HG02642 (cell line): ENCODE measurements around the gene TSKU.

Experiments
- ATAC-seq: cut with Tn5 transposase; IDR thresholded peaks from one replicate; pipeline ENCODE4 v1.9.1; 2021; ENCODE audit warnings: mild to moderate bottlenecking; ENCODE audit not compliant: unreplicated experiment, poor library complexity

TSKU gene

DNA sequence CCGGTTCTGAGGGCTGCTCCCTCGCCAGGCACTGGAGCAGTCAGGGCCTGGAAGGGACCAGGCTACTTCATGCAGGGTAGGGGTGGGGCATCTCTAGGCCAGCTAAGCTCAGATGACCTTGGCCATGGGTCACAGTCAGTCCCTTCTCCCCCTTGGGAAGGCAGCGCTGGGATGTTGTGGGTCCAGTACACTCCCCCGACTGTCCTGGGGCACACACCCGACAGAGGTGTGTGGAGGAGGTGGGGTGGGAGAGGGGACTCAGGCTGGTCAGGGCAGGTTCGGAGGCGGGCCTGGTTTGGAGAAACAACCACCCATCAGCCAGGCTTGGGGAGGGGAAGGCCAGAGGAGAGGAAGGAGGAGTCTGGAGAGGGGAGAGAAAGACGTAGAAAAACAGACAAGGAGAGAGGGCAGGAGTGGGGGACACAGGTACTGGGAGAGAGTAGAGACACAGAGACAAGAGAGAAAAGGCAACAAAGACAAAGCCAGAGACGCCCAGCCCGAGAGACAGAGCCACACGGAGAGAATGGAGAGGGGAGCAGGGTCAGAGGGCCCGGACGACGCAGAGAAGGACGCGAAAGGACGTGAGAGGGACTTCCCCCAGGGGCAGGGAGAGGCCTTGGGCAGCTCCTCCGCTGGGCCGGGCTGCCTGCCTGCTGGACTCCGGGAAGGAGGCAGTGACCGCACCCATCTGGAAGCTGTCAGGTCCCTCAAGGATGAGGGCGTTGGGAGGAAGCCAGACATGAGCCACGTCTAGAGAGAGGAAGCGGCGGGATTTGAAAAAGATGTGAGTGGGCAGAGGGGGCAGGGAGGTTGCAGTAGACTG is 30.6 kb upstream of the TSKU start:
- ATAC-seq, result no peak

DNA sequence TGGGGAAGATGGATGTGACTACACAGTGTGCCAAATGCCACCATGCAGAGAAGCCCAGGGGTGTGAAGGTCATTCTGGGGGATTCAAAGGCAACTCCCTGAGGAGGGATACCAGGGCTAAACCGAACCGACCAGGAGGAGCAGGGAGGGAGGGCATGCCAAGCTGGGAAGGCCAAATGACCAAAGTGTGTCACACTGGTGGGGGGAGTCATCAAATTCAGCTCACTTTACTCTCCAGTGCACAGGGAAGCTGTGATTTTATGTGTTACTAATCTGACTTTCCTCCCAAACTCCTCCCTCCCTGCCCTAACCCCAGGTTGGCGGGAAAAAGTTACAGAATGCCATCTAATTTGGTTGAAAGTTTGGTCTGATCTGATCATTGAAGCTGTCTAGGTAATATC is 29.7 kb upstream of the TSKU start:
- ATAC-seq, result no peak

DNA sequence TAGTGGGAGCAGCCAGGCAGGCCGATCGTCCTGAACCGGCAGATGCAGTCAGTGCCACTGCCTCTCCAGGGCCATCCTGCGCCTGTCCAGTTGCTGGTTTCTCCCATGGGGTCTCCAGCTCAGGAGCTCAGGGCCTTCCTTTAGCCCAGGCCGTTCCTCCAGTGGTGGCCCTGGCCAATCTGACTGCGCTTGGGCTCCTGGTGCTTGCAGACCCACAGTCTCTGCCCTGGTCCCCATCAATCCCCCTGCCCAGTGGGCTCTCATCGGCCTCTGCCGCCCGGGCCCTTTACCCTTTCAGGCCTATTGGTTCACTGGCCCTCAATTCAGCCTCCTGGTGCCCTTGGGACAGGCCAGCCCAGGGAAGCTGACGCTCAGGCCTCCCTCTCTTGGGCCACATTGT is 29.2 kb upstream of the TSKU start:
- no peak for ATAC-seq

DNA sequence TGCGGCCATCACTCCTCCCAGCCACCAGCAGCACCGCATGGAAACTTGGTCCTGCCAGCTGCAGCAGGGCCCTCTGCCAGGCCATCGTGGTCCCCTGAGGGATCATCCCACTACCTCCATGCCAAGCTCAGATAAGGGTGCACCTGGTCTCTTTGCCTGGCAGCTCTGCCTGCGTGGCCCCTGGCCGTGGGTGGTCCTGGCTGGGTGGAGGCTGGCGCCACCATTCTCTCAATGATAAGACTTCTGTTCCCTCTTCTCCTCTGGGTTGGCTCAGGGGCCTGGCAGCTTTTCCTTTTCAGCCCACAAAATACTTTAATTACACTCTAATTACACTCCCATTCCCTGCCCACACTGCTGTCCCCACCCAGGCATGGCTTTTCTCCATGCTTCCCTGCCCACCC is 26.8 kb upstream of the TSKU start:
- ATAC-seq, result no peak

DNA sequence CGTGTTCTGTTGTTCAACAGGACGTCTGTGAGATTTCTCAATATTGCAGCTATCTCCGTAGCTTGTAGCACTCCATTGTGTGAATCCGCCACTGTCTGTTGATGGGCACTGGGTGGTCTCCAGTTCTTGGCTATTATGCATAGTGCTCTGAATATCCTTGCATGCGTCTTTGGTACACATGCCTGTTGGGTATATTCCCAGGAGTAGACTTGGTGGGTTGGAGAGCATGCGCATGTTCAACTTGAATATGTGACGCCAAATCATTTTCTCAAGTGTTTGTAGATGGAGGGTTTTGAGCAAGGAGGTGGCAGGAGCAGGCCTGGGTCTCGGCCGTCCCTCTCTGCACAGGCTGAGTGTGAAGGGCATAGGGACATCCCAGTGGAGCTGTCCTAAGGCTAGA is 24.8 kb upstream of the TSKU start:
- no peak for ATAC-seq

DNA sequence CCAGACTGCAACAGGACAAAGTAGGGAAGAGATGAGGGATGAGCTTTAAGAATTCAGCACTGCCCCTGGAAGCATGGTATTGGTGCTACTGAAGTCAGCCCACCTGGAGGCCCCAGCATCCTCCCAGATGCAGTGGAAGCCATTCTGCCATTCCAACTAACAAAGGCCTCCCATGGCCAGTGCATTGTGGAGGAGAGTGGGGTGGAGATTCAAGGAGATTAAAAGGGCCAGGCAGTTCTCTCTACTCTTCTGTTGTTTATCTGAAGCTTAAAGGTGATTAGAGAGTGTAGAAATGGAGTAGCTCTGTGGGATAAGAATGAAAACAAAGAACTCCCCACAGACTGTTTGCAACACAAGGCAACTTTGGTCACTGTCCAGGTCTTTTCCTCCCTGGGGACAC is 24.1 kb upstream of the TSKU start:
- ATAC-seq, result no peak

DNA sequence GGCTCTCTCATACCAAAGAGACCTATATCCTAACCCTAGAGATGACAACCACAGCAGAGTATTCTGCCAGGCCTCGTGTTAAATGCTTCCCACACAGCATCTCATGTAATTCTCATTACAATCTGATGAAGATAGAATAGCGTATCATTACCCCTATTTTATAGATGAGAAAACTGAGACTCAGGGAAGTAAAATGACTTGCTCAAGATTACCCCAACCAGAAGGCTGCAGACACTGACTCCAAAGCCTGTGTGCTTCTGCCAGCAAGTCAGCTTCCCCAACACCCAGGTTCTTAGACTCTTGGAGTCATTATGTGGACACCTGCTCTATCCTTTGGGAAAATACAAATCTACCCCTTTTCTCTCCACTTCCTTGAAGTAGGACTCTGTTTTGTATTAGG is 23.6 kb upstream of the TSKU start:
- ATAC-seq, result no peak

DNA sequence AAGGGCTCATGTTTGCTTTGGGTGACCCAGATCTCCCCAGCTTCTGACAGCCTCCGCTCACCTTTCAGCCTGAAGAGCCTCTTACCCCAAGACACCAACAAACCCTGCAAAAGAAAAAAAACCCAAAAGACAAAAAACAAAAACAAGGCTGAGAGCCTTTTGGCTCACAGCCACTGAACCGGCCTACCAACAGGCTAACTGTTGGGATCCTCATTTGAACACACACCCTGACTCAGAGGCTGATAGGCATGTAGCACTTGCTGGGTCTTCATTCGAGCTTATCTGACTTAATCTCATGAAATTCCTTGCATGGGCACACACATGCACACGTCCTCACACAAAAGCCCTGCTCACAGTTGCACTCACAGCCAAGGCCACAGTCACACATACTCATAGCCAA is 22.9 kb upstream of the TSKU start:
- no peak for ATAC-seq

DNA sequence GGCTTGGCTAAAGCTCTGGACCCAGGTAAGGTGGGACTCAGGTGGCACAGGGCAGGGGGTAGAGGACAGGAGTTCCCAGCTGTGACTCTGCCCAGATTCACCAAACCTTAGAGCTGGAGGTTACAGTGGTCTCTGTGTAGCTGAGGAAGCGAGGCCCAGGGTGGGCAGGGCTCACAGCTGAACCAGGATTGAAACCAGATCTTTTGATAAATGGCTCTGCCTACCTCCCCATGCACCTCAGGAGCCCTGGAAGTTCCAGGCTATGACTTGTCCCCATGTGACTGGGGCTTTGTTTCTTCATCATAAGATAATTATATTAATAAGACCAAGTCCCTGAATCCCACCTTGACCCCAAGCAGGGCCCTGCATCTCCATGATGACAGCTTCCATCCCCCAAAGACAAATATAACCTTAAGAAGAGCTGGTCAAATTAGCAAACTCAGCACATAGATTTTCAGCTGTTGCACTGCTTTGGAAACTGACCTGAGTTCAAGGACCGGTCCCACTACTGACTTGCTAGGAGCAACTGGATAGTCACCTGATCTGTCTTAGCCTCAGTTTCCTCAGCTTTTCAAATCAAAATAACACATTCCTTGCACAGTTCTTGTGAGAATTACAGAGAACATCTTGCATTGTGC is 21.3 kb upstream of the TSKU start:
- no peak for ATAC-seq

DNA sequence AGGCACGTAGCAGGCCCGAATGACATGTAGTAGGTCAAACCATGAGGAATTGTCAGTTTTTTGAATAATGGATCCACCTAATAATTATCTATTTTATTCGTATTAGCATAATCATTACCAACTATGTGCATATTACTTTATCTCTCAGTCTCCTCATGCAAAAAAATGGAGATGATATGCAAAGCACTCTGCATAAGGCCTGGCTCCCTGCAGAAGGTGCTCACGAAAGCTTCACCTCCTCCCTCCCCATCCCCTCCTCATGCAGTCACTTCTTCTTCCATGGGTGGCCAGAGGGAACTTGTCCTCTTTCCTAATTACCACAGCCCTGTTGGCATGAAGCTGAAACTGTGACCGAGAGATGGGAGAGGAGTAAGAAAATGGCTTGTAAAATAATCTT is 20.8 kb upstream of the TSKU start:
- no peak for ATAC-seq

DNA sequence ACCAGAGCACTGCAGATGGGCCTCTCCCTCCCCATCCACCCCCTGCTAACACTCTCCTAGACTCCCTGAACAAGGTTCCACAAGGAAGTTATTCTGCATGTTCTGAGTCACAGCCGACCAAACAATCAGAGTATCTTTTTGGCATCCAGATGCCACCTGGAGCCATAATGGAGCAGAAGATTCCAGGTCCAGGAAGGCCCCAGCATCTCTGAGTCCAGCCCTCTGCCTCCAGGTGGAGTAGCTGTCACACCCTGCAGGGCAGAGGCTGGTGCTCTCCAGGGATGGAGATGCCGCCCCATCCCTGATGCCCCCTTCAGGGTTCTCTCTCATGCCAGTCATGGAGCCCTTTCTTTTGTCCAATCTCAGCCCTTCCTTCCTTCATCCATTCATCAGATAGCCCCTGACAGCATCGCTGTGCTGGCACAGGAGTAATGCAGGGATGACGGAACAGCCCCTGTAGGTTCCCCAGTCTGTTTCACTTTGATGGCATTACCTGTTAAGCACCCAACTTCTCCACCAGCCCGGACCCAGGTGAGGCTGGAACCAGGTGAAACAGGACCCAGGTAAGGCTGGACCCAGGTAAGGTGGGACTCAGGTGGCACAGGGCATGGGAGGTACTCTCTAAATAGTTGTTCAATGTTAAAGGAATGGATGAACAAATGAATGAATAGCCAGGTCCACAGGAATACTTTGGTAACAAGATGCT is 20.1 kb upstream of the TSKU start:
- ATAC-seq, result no peak

DNA sequence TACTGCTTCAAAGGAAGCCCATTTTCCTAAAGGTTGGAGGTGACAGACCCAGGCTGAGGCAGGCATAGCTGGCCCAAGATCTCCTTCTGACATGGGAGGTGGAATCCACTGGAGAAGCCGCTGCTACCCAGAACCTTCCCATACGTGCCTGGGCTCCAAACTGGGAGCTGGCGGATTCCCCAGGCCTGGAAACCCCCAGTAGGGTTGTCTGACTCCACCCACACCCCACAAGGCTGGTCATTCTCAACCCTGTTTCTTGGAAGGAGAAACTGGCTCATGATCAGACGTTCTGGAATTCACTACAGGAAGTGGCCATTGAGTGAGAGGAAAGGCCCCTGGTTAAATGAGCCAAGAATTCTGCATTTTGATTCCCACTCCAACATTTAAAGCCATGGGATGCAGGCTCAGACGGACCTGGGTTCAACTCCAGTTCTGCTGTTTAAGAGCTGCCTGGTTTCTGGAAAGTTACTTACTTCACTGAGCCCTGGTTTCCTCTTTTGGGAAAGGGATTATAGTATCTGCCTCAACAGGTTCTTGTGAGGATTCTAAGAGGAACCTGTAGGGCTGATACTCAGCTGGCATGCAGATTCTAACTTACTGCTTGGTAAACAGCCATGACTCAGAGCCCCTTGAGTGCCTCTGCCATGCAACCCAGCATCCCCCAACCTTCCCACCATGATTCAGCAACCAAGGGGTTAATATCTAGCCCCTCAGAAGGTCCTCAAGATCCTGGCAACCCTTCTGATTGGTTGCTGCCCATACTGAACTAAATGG is 19.4 kb upstream of the TSKU start:
- ATAC-seq, result no peak

DNA sequence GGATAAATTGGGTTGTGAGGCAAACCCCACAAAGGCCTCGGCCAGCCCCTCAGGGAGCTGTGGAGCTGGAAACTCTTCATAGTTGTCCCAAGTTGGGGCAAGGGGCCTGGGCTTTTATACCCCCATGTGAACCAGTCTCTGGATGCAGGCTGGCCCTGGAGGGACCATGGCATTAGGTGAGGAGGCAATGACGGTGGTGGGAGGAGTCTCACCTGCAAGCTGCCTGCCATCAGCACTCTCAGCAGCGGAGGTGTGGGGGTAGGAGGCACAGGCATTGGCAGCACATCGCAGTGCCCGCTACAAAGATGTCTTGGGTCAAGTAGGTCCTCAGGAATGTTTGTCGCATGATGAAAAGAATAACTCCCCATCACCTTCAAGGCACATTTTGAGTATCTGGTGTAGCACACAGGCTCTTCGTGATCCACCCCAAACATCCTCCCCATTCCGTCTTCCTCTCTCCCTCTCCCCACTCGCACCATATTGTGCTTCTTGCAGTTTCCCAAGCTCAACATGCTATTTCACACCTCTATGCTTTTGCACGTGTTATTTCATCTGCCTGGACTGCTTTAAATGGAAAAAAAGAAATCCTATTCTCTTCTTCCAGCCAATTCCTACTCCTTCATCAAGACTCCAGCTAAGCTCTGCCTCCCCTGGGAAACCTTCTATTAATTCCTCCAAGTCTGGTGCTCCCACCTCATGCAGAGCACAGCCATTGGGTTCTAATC is 18.1 kb upstream of the TSKU start:
- no peak for ATAC-seq

DNA sequence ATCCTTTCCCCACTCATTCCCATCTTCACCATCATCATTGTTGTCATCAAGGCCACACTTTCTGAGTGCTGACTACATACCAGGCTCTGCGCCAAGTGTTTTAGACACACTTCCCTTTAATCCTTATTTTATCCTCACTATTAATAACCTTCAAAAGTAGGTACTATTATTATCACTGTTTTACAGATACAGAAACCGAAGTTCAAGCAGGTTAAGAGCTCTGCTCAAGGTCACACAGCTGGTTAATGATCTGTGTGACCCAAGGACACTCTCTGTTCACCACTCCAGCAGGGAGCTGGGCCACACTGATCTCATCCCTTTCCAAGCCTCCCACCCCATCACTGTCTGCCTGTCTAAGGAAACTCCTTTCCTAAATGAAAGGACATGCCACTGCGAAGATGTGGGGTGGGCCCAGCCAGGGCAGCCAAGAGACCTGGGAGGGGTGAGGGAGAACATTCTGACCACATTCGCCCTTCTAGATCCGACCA is 17.2 kb upstream of the TSKU start:
- ATAC-seq, result no peak

DNA sequence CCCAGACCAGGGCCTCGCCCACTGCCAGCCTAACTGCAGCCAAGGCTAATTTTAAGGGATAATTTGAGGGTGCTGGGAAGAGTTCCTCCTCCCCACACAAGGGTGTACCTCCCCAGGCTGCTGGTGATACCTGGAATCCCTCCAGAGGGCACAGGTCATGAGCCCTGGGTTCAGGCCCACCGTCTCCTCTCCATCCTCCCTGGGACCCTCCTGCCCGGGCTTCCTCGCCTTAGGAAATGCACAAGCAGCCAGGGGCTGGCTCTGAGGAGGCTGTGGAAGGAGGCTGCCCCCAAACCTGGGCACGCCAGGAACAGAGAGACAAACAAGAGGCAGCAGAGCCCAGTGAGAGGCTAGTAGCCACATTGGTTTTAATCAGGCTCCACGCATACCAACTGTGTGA is 16.6 kb upstream of the TSKU start:
- ATAC-seq, result no peak

DNA sequence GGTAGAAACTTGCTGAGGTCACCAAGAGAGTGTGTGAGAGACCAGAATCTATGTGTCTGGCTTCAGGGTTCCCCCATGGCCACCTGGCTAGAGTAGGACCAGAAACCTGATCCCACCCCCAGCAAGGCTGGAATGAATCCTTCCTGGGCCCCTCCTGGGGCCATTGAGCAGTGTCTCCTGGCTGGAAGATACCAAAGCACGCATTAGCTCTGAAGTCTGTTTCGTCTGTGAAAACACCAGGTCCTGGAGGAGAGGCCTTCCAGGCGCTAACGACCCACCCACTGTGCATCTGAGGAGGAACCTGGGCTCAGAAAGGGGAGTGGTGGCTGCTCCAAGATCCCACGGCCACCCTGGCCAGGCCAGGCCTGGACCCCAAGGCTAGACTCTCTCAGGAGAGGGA is 15.5 kb upstream of the TSKU start:
- no peak for ATAC-seq

DNA sequence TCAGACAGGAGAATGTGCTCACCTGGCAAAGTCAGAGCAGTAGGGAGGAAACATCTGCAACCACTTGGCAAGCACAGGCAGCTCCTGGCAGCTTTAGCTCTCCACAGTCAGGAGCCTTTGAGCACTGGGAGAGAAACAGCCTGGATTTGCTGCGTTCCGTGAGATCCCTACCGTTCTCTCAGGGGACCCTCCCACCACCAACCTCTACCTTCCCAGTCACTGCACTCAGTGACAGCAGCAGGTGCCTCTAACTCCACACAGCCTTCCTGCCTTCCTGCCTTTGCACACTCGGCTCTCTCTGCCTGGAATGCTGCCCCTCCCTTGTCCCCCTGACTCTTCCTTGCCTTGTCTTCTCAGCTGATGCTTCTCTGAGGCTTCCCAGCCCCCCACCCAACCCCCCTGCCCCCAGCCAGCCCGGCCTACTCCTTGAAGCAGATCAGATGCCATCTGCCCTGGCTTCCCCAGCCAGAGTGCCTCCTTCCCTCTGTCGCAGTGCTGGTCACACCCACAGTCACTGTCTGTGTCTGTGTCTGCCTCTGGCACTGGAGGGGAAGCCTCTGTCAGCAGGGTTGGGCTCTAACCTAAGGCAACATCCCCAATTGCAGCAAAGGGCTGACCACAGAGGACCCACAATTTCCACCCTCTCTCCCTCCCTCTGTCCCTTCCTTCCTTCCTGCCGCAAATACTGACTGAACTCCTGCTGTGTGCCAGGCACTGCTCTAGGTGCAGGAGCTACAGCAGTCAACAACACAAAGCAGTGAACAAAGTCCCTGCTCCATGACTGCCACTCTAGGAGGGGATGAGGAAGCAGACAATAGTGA is 14.9 kb upstream of the TSKU start:
- no peak for ATAC-seq

DNA sequence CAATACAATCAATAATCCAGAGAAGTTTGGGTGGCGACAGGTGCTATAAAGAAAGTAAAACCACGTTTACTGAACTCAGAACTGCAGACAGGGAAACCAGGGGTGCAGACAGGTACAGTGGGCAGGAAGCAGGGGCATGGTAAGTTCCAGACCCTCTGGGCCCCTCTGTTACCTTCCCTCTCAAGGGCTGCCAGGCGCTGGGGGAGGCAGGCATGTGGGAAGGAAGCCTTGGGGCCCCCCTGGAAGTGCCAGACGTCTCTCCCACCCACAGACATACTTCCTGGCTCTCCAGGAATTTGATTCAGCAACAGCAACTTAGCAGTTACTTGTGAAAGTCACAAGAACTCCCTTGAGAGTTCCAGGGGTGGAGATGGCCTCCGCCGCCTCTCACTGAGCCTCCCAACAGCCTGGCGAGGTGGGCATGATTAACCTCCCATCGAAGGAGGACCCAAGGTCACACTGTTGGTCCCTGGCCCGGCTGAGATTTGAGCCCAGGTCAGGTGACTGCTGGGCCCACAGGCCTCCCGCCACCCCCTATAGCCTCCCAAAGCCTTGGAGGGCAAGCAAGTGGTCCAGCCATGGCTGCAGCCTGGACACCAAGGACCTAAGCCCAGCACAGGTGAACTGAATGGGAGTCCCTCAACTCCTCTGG is 14.1 kb upstream of the TSKU start:
- ATAC-seq, result no peak
